Activated naive CD8-positive, alpha-beta T cell treated with anti-CD3 and anti-CD28 coated beads, Interleukin-2, amount 50 U/mL, for 16 hours (primary cell): ENCODE results near the gene CUL9.
A peak's percentile ranks its signal among the peaks of the same experiment; 100 is the strongest.

ENCODE experiments used
- DNase-seq: peaks from one replicate; pipeline ENCODE4 v3.0.0-alpha.2; 2020; ENCODE audit warnings: low read depth, low spot score

CUL9 gene

GRCh38 chr6:43173591-43174262 lies 8.3 kb upstream of the CUL9 start:
- no peak for DNase-seq

- peak; percentile 81 for DNase-seq
Measured at GRCh38 chr6:43174263-43175112, 7.5 kb upstream of the CUL9 start.

GRCh38 chr6:43175676-43176422 lies 6.1 kb upstream of the CUL9 start:
- no peak for DNase-seq

DNA sequence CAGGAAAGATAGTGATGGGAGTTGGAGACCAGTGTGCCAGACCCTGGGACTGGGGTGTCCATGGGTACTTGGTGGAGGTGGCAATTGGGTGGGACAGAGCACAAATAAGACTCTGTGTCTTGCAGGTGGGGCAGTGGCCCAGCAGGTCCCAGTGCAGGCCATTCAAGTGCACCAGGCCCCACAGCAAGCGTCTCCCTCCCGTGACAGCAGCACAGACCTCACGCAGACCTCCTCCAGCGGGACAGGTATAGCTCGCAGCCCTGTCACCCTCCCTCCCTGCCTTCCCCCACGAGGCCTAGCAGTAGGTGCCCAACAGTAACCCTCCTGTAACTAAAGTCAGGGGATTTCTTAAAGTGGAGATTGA lies 5.6 kb upstream of the CUL9 start:
- DNase-seq = no peak

DNA sequence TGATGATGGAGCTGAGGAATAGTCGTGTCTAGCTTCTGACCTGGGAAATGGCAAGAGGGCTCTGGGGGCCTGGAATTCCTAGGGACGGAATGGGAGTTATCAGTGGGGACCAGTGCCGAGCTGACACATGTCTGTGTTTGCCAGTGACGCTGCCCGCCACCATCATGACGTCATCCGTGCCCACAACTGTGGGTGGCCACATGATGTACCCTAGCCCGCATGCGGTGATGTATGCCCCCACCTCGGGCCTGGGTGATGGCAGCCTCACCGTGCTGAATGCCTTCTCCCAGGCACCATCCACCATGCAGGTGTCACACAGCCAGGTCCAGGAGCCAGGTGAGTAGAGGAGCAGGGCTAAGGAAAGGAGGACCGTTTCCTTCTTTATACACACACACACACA lies 3.8 kb upstream of the CUL9 start:
- DNase-seq = no peak

DNA sequence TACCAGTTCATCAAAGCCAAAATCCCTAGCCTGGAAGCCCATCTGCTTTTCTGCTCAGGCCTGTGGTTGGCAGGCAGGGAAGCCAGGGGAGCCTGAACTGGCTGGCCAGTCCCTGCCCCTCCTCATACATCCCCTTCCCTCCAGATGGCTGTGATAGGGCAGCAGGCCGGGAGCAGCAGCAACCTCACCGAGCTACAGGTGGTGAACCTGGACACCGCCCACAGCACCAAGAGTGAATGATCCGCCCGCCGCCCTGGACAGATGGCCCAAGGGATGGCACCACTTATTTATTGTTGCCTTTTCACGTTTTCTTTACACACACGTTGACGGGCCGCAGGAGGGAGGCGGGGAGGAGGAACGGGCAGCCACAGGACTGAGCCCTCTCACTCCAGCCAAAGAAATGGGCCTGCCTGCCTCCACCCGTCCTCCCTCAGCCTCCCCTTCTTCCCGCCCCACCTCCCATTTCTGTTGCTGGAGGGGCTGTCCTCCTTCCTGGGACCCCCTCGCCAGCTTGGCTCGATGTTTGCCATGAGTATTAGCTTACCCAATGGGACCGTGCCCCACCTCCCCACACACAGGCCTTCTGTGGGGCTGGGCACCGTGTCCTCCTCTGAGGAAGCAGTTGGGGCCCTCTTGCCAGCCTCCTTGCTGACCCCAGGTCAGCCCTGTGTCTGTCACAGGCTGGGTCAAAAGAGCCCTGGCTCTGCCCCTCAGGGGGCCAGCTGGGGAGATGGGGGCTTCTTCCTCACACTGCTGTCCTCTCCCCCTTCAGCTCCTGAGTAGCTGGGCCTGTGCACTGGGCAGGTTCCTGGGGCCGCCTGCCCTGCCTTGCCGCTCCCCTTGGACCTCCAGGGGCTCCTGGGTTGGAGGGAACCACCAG lies 2.8 kb upstream of the CUL9 start:
- DNase-seq = no peak

DNA sequence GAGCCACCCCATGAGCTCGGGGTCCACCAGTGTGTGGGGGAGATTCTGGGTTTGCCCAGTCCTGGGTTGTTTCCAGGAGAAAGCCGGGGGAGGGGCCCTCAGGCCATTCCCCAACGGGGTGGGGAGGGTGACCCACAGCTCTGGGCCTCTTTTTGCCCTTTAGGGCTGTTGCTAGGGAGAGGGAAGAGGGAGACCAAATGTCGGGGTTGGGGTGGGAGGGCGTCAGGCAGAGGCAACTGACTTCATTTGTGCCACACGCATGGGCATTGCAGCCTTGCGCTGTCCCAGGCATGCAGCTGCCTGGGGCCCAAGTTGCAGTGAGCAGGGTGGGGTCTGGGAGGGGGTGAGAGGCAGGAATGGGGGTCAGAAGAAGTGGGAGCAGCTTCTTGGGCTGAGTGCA lies 1.9 kb upstream of the CUL9 start:
- DNase-seq = no peak

- no peak for DNase-seq
Measured at GRCh38 chr6:43180985-43181384, 1.0 kb upstream of the CUL9 start.

DNA sequence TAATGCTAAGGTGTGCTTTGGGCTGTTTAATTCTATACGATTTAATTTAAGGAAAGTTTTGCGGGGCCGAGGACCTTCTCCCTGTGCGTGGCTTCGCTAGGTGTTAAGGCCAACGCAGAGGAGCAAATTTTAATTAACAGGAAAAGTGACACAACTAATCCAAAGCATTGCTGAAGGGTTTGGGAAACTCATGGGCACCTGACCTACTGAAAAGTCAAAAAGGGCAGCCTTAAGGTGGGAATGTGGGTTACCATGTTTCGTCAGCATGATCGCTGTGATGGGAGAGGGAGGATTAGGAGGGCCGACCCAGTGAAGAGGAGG lies 415 bp upstream of the CUL9 start:
- DNase-seq = no peak

DNA sequence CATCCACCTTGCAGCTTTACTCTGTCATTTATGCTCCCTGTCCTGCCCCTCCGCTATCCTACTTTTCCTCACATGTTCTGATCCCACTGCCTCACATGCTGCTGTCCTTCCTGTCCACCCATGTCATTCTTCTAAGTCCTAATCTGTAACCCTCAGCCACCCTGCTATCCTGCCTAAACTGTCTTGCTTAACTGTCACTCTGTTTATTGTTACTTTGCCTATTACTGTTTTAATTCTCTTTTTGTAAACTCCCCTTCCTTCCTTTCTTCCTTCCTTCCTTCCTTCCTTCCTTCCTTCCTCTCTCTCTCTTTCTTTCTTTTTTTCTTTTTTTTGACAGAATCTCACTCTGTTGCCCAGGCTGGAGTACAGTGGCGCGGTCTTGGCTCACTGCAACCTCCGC lies 1.4 kb downstream of the CUL9 start:
- DNase-seq = no peak

DNA sequence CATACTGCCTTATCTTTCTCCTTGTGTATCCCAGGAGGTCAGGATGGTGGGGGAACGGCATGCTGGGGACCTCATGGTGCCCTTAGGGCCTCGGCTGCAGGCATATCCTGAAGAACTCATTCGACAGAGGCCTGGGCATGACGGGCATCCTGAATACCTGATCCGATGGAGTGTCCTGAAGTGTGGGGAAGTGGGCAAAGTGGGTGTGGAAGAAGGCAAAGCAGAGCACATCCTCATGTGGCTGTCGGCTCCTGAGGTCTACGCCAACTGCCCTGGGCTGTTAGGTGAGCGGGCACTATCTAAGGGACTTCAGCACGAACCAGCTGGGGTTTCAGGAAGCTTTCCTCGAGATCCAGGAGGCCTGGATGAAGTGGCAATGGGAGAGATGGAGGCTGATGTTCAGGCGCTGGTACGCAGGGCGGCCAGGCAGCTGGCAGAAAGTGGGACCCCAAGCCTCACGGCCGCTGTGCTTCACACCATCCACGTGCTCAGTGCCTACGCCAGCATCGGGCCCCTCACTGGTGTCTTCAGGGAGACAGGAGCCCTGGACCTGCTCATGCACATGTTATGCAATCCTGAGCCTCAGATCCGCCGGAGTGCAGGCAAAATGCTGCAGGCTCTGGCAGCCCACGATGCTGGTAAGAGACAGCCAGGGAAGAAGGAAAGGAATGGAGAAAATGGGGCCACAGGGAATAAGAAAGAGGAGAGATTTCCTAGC lies 2.4 kb downstream of the CUL9 start:
- DNase-seq = no peak

- no peak for DNase-seq
Measured at GRCh38 chr6:43185391-43185985, 3.5 kb downstream of the CUL9 start.

DNA sequence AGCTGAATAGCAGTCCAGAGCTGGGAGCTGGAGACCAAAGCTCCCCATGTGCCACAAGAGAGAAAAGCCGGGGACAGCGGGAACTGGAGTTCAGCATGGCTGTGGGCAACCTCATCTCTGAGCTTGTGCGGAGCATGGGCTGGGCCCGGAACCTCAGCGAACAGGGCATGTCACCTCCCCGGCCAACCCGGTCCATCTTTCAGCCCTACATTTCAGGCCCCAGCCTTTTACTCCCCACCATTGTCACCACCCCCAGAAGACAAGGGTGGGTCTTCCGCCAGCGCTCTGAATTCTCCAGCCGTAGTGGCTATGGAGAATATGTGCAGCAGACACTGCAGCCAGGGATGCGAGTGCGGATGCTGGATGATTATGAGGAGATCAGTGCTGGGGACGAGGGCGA lies 4.0 kb downstream of the CUL9 start:
- DNase-seq = no peak

- no peak for DNase-seq
Measured at GRCh38 chr6:43186706-43187105, 4.7 kb downstream of the CUL9 start.

GRCh38 chr6:43187821-43188220 lies 5.8 kb downstream of the CUL9 start:
- no peak for DNase-seq

GRCh38 chr6:43188426-43188825 lies 6.4 kb downstream of the CUL9 start:
- DNase-seq = no peak

DNA sequence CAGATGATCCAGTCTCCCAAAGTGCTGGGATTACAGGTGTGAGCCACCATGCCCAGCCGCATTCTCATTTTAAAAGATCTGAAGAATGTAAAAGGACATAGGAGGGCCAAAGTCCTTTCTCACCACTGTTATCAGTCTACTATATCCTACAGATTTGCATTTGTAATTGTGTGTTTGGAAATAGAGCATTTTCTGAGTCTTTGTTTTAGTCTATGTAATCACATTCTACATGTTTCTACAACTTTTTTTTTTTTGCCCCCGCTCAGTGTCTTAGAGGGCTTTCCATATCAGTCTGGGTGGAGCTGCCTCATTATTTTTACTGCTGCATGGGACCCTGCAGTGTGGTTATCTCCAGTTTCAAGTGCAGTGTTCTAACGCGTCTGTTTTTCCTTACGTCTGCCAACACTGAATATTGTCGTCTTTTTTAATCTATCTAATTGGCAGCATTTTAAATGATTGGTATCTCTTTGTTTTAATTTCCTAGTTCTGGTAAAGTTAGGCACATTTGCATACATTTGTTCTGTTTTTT lies 7.8 kb downstream of the CUL9 start:
- DNase-seq = no peak

- no peak for DNase-seq
Measured at GRCh38 chr6:43192911-43193310, 10.9 kb downstream of the CUL9 start.

DNA sequence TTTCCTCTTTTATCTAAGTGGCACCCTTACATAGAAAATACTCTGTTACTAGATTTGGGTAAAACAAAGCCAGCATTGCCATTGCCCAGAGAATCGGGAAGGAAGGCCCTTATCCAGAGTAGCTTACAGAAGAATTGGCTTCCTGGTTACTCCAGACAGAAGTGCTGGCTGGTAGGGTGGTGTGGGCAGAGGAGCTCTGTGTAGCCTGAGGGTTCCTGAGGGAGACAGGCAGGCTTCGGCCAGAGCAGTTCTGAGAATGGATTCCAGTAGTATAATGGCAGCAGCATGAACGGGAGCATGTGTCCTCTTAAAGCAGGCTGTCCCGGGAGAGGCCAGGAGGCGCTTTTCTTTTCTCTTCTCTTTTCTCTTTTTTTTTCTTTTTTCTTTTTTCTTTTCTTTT lies 11.9 kb downstream of the CUL9 start:
- DNase-seq = no peak

- no peak for DNase-seq
Measured at GRCh38 chr6:43196337-43196736, 14.3 kb downstream of the CUL9 start.

GRCh38 chr6:43199912-43200311 lies 17.9 kb downstream of the CUL9 start:
- no peak for DNase-seq
